Mammary epithelial cell (primary cell): ENCODE results near the gene CACTIN.

Experiments
- CTCF ChIP-seq, 2 donors: IDR thresholded peaks in 1 of 2; conservative IDR thresholded peaks in 1 of 2; 2 replicates each; pipeline ENCODE4 v1.5.1; 2011 to 2012; ENCODE audit warnings: inconsistent platforms in 2 of 2, low read length in 2 of 2, mild to moderate bottlenecking in 2 of 2, control low read depth in 1 of 2, low read depth in 1 of 2; ENCODE audit not compliant: insufficient read depth in 1 of 2; ENCODE audit errors: extremely low read depth in 1 of 2
- EZH2 ChIP-seq: IDR thresholded peaks from 2 replicates; pipeline ENCODE4 v1.6.1; 2012; ENCODE audit warnings: low read length, inconsistent platforms, borderline replicate concordance

- no peak for TF ChIP-seq CTCF (conservative IDR thresholded peaks at IDR 0.05 in 1 of 2, IDR thresholded peaks at IDR 0.05 in 1 of 2; ENCODE audit: extremely low read depth in 1 of 2, insufficient read depth in 1 of 2, low read depth in 1 of 2, low read length in 2 of 2)
- TF ChIP-seq EZH2 = no peak
Measured at GRCh38 chr19:3601021-3601420, 25.6 kb downstream of the CACTIN start.
